ENCODE measurements around the gene GABBR2. TPM values are rescaled to one million over a fixed set of nuclear protein-coding genes. Genes with fewer than 3 reads are reported as not detected.

GABBR2 gene
- total and polyA plus RNA-seq, 7 experiments from 2014 or later, result not detected

- no peaks in the 10 kb centered on the region for H3K36me3 ChIP-seq (ENCODE audit: control insufficient read depth in 2 of 3, insufficient read depth in 3 of 3, low read length in 3 of 3)
- H3K4me3 ChIP-seq (ENCODE audit: low read length), result no peak overlapping the region
- intact Hi-C loops (cut with micrococcal nuclease), result no loop called here
- H3K9me3 ChIP-seq (ENCODE audit: control insufficient read depth in 2 of 3, low read length in 3 of 3), result no peaks in the 10 kb centered on the region
- ChIA-PET CTCF (no interaction called here), POLR2A (no interaction called here)
- no peaks in the 10 kb centered on the region for H3K4me1 ChIP-seq (ENCODE audit: control insufficient read depth in 2 of 2, insufficient read depth in 2 of 2, low read length in 2 of 2)
- no peaks in the 10 kb centered on the region for H3K27me3 ChIP-seq (ENCODE audit: control insufficient read depth in 2 of 2, insufficient read depth in 2 of 2, low read length in 2 of 2)
- H3K27ac Mint-ChIP-seq, result no peak overlapping the region
- no peak overlapping the region for H3K4me3 Mint-ChIP-seq
- DNase-seq (no peak), ATAC-seq (no peak)
- H3K9me3 Mint-ChIP-seq, result peaks cover 0 to 5% (median 0%) of the 10 kb centered on the region in 11 donors
- peaks cover 20 to 35% (median 22%) of the 10 kb centered on the region in 5 donors for H3K27me3 Mint-ChIP-seq
- no peak overlapping the region for H3K27ac ChIP-seq (ENCODE audit: low read depth, low read length)
- no peaks in the 10 kb centered on the region for H3K36me3 Mint-ChIP-seq
- no peaks in the 10 kb centered on the region for H3K4me1 Mint-ChIP-seq
These were observed 178.5 kb downstream of the GABBR2 start for GRCh38 chr9:98530275-98530674.

- Mint-ChIP-seq H3K4me3 (no peak overlapping the region), H3K36me3 (no peaks in the 10 kb centered on the region), H3K4me1 (no peaks in the 10 kb centered on the region), H3K27me3 (peaks cover 20 to 35% (median 26%) of the 10 kb centered on the region in 5 donors), H3K9me3 (peaks cover 0 to 5% (median 0%) of the 10 kb centered on the region in 11 donors), H3K27ac (no peak overlapping the region)
- Histone ChIP-seq H3K4me3 (ENCODE audit: low read length) (no peak overlapping the region), H3K27ac (ENCODE audit: low read depth, low read length) (no peak overlapping the region), H3K27me3 (ENCODE audit: control insufficient read depth in 2 of 2, insufficient read depth in 2 of 2, low read length in 2 of 2) (no peaks in the 10 kb centered on the region), H3K9me3 (ENCODE audit: control insufficient read depth in 2 of 3, low read length in 3 of 3) (no peaks in the 10 kb centered on the region), H3K36me3 (ENCODE audit: control insufficient read depth in 2 of 3, insufficient read depth in 3 of 3, low read length in 3 of 3) (no peaks in the 10 kb centered on the region), H3K4me1 (ENCODE audit: control insufficient read depth in 2 of 2, insufficient read depth in 2 of 2, low read length in 2 of 2) (no peaks in the 10 kb centered on the region)
- intact Hi-C loops (cut with micrococcal nuclease), result no loop called here
- ATAC-seq (no peak), DNase-seq (no peak)
- POLR2A ChIA-PET, result no interaction called here
- CTCF ChIA-PET, result no interaction called here
These were observed 178.9 kb downstream of the GABBR2 start for GRCh38 chr9:98529841-98530240.

- intact Hi-C loops (cut with micrococcal nuclease), result no loop called here
- Histone ChIP-seq H3K36me3 (ENCODE audit: control insufficient read depth in 2 of 3, insufficient read depth in 3 of 3, low read length in 3 of 3) (no peaks in the 10 kb centered on the region), H3K4me1 (ENCODE audit: control insufficient read depth in 2 of 2, insufficient read depth in 2 of 2, low read length in 2 of 2) (no peaks in the 10 kb centered on the region), H3K9me3 (ENCODE audit: control insufficient read depth in 2 of 3, low read length in 3 of 3) (no peaks in the 10 kb centered on the region), H3K4me3 (ENCODE audit: low read length) (no peak overlapping the region), H3K27ac (ENCODE audit: low read depth, low read length) (no peak overlapping the region), H3K27me3 (ENCODE audit: control insufficient read depth in 2 of 2, insufficient read depth in 2 of 2, low read length in 2 of 2) (no peaks in the 10 kb centered on the region)
- H3K4me1 Mint-ChIP-seq, result no peaks in the 10 kb centered on the region
- H3K27me3 Mint-ChIP-seq, result peaks cover 40 to 71% (median 55%) of the 10 kb centered on the region in 5 donors
- DNase-seq (no peak), ATAC-seq (no peak)
- no peaks in the 10 kb centered on the region for H3K36me3 Mint-ChIP-seq
- H3K4me3 Mint-ChIP-seq, result no peak overlapping the region
- POLR2A ChIA-PET, result no interaction called here
- no peak overlapping the region for H3K27ac Mint-ChIP-seq
- H3K9me3 Mint-ChIP-seq, result peaks cover 0 to 5% (median 0%) of the 10 kb centered on the region in 11 donors
- CTCF ChIA-PET, result no interaction called here
These were observed 185.4 kb downstream of the GABBR2 start for GRCh38 chr9:98523231-98523901.

GRCh38 chr9:98522487-98522886, 186.2 kb downstream of the GABBR2 start:
- no peak overlapping the region for H3K27ac Mint-ChIP-seq
- Histone ChIP-seq H3K27ac (ENCODE audit: low read depth, low read length) (no peak overlapping the region), H3K4me1 (ENCODE audit: control insufficient read depth in 2 of 2, insufficient read depth in 2 of 2, low read length in 2 of 2) (no peaks in the 10 kb centered on the region), H3K36me3 (ENCODE audit: control insufficient read depth in 2 of 3, insufficient read depth in 3 of 3, low read length in 3 of 3) (no peaks in the 10 kb centered on the region), H3K9me3 (ENCODE audit: control insufficient read depth in 2 of 3, low read length in 3 of 3) (no peaks in the 10 kb centered on the region), H3K4me3 (ENCODE audit: low read length) (no peak overlapping the region), H3K27me3 (ENCODE audit: control insufficient read depth in 2 of 2, insufficient read depth in 2 of 2, low read length in 2 of 2) (no peaks in the 10 kb centered on the region)
- ATAC-seq (no peak), DNase-seq (no peak)
- peaks cover 0 to 5% (median 0%) of the 10 kb centered on the region in 11 donors for H3K9me3 Mint-ChIP-seq
- H3K36me3 Mint-ChIP-seq, result no peaks in the 10 kb centered on the region
- no peaks in the 10 kb centered on the region for H3K4me1 Mint-ChIP-seq
- POLR2A ChIA-PET, result no interaction called here
- H3K27me3 Mint-ChIP-seq, result peaks cover 37 to 66% (median 55%) of the 10 kb centered on the region in 5 donors
- CTCF ChIA-PET, result no interaction called here
- H3K4me3 Mint-ChIP-seq, result no peak overlapping the region
- intact Hi-C loops (cut with micrococcal nuclease), result no loop called here

- Histone ChIP-seq H3K4me3 (ENCODE audit: low read length) (no peak overlapping the region), H3K27ac (ENCODE audit: low read depth, low read length) (no peak overlapping the region), H3K36me3 (ENCODE audit: control insufficient read depth in 2 of 3, insufficient read depth in 3 of 3, low read length in 3 of 3) (no peaks in the 10 kb centered on the region), H3K4me1 (ENCODE audit: control insufficient read depth in 2 of 2, insufficient read depth in 2 of 2, low read length in 2 of 2) (no peaks in the 10 kb centered on the region), H3K9me3 (ENCODE audit: control insufficient read depth in 2 of 3, low read length in 3 of 3) (no peaks in the 10 kb centered on the region), H3K27me3 (ENCODE audit: control insufficient read depth in 2 of 2, insufficient read depth in 2 of 2, low read length in 2 of 2) (no peaks in the 10 kb centered on the region)
- ATAC-seq, result no peak
- peaks cover 0 to 4% (median 0%) of the 10 kb centered on the region in 11 donors for H3K9me3 Mint-ChIP-seq
- POLR2A ChIA-PET, result no interaction called here
- H3K27me3 Mint-ChIP-seq, result peaks cover 30 to 58% (median 51%) of the 10 kb centered on the region in 5 donors
- peaks cover 0 to 1% (median 0%) of the 10 kb centered on the region in 7 donors for H3K4me1 Mint-ChIP-seq
- no peak overlapping the region for H3K4me3 Mint-ChIP-seq
- intact Hi-C loops (cut with micrococcal nuclease), result no loop called here
- no peak for DNase-seq
- CTCF ChIA-PET, result no interaction called here
- H3K36me3 Mint-ChIP-seq, result no peaks in the 10 kb centered on the region
- H3K27ac Mint-ChIP-seq, result no peak overlapping the region
These were observed 187.6 kb downstream of the GABBR2 start for GRCh38 chr9:98521141-98521540.

GRCh38 chr9:98520221-98520960, 188.3 kb downstream of the GABBR2 start:
- Histone ChIP-seq H3K9me3 (ENCODE audit: control insufficient read depth in 2 of 3, low read length in 3 of 3) (no peaks in the 10 kb centered on the region), H3K36me3 (ENCODE audit: control insufficient read depth in 2 of 3, insufficient read depth in 3 of 3, low read length in 3 of 3) (no peaks in the 10 kb centered on the region), H3K27ac (ENCODE audit: low read depth, low read length) (no peak overlapping the region), H3K4me1 (ENCODE audit: control insufficient read depth in 2 of 2, insufficient read depth in 2 of 2, low read length in 2 of 2) (no peaks in the 10 kb centered on the region), H3K4me3 (ENCODE audit: low read length) (no peak overlapping the region), H3K27me3 (ENCODE audit: control insufficient read depth in 2 of 2, insufficient read depth in 2 of 2, low read length in 2 of 2) (no peaks in the 10 kb centered on the region)
- Mint-ChIP-seq H3K36me3 (no peaks in the 10 kb centered on the region), H3K4me1 (peaks cover 0 to 1% (median 0%) of the 10 kb centered on the region in 7 donors), H3K27me3 (peaks cover 29 to 54% (median 49%) of the 10 kb centered on the region in 5 donors), H3K9me3 (peaks cover 0 to 4% (median 0%) of the 10 kb centered on the region in 11 donors), H3K4me3 (no peak overlapping the region), H3K27ac (no peak overlapping the region)
- no peak for ATAC-seq
- no peak for DNase-seq
- ChIA-PET POLR2A (no interaction called here), CTCF (no interaction called here)
- intact Hi-C loops (cut with micrococcal nuclease), result no loop called here

GRCh38 chr9:98519641-98520040, 189.1 kb downstream of the GABBR2 start:
- intact Hi-C loops (cut with micrococcal nuclease), result no loop called here
- Mint-ChIP-seq H3K9me3 (peaks cover 0 to 3% (median 0%) of the 10 kb centered on the region in 11 donors), H3K4me3 (no peak overlapping the region), H3K36me3 (no peaks in the 10 kb centered on the region), H3K27me3 (peaks cover 23 to 52% (median 44%) of the 10 kb centered on the region in 5 donors), H3K27ac (no peak overlapping the region), H3K4me1 (peaks cover 0 to 1% (median 0%) of the 10 kb centered on the region in 7 donors)
- H3K4me3 ChIP-seq (ENCODE audit: low read length), result no peak overlapping the region
- POLR2A ChIA-PET, result no interaction called here
- H3K9me3 ChIP-seq (ENCODE audit: control insufficient read depth in 2 of 3, low read length in 3 of 3), result no peaks in the 10 kb centered on the region
- DNase-seq (no peak), ATAC-seq (no peak)
- H3K27me3 ChIP-seq (ENCODE audit: control insufficient read depth in 2 of 2, insufficient read depth in 2 of 2, low read length in 2 of 2), result no peaks in the 10 kb centered on the region
- H3K27ac ChIP-seq (ENCODE audit: low read depth, low read length), result no peak overlapping the region
- CTCF ChIA-PET, result no interaction called here
- H3K36me3 ChIP-seq (ENCODE audit: control insufficient read depth in 2 of 3, insufficient read depth in 3 of 3, low read length in 3 of 3), result no peaks in the 10 kb centered on the region
- no peaks in the 10 kb centered on the region for H3K4me1 ChIP-seq (ENCODE audit: control insufficient read depth in 2 of 2, insufficient read depth in 2 of 2, low read length in 2 of 2)

Measured in naive thymus-derived CD4-positive, alpha-beta T cell (primary cell).